BE2C (cell line): ENCODE results near the gene NPTXR.
"Not testable (repeated sequence)": the region's sequence is repeated elsewhere in the genome, so short reads cannot be mapped to it uniquely, and the experiment has no call there.

Experiments used
- DNase-seq: peaks from one replicate; pipeline ENCODE4 v3.0.0-alpha.2; 2020
- H3K27me3 ChIP-seq: fragments of 250-450 bp; sonication (Bioruptor Pico); 2 replicates; pipeline ENCODE4 v1.5.1; 2020; ENCODE audit warnings: mild to moderate bottlenecking
- H3K36me3 ChIP-seq: fragments of 250-450 bp; sonication (Bioruptor Pico); 2 replicates; pipeline ENCODE4 v1.5.1; 2020; ENCODE audit warnings: mild to moderate bottlenecking
- H3K4me1 ChIP-seq: fragments of 250-450 bp; sonication (Bioruptor Pico); 2 replicates; pipeline ENCODE4 v1.5.1; 2020
- H3K4me3 ChIP-seq: 2 replicates; pipeline ENCODE4 v1.5.1; 2011; ENCODE audit warnings: low read depth, low read length
- H3K9me3 ChIP-seq: fragments of 250-450 bp; sonication (Bioruptor Pico); 2 replicates; pipeline ENCODE4 v1.5.1; 2020
- CTCF ChIP-seq: IDR thresholded peaks from 2 replicates; pipeline ENCODE4 v1.5.1; 2012; ENCODE audit warnings: mild to moderate bottlenecking, low read depth, low read length

NPTXR gene

GRCh38 chr22:38811241-38811640 is 32.6 kb downstream of the NPTXR start:
- no peak for DNase-seq
- no peaks in the 10 kb centered on the region for H3K27me3 ChIP-seq
- no peak for TF ChIP-seq CTCF
- H3K36me3 ChIP-seq, result no peaks in the 10 kb centered on the region
- no peak overlapping the region for H3K4me3 ChIP-seq
- peaks cover 2% of the 10 kb centered on the region; the same call in 1 of the 2 replicates for H3K9me3 ChIP-seq
- H3K4me1 ChIP-seq, result peaks cover 2% of the 10 kb centered on the region; the same call in 1 of the 2 replicates

- H3K4me1 ChIP-seq, H3K9me3 ChIP-seq, DNase-seq, H3K27me3 ChIP-seq, H3K36me3 ChIP-seq, H3K4me3 ChIP-seq: not testable (repeated sequence)
Observed at GRCh38 chr22:38805041-38805593, 38.7 kb downstream of the NPTXR start.

- no peaks in the 10 kb centered on the region for H3K27me3 ChIP-seq
Observed at GRCh38 chr22:38802671-38803121, 41.1 kb downstream of the NPTXR start.

GRCh38 chr22:38799265-38800002 is 44.4 kb downstream of the NPTXR start:
- H3K4me1 ChIP-seq, result peaks cover 3% of the 10 kb centered on the region; the same call in 1 of the 2 replicates
- no peak for TF ChIP-seq CTCF
- DNase-seq, result no peak
- H3K36me3 ChIP-seq, result no peaks in the 10 kb centered on the region
- H3K9me3 ChIP-seq, result no peaks in the 10 kb centered on the region; the same call in 1 of the 2 replicates
- H3K27me3 ChIP-seq, result peaks cover 2% of the 10 kb centered on the region; the same call in 1 of the 2 replicates
- H3K4me3 ChIP-seq, result no peak overlapping the region

More at GRCh38 chr22:38802671-38803121, 41.1 kb downstream of the NPTXR start:
- Histone ChIP-seq H3K4me3 (no peak overlapping the region), H3K4me1 (no peaks in the 10 kb centered on the region), H3K9me3 (no peaks in the 10 kb centered on the region; the same call in 1 of the 2 replicates), H3K36me3 (no peaks in the 10 kb centered on the region)
- no peak for DNase-seq
- TF ChIP-seq CTCF, result no peak

- no peak for TF ChIP-seq CTCF
- Histone ChIP-seq H3K36me3 (no peaks in the 10 kb centered on the region), H3K4me3 (no peak overlapping the region), H3K4me1 (peaks cover 6% of the 10 kb centered on the region; the same call in 1 of the 2 replicates), H3K27me3 (peaks cover 2% of the 10 kb centered on the region; the same call in 1 of the 2 replicates), H3K9me3 (no peaks in the 10 kb centered on the region; the same call in 1 of the 2 replicates)
- DNase-seq, result no peak
Observed at GRCh38 chr22:38798496-38798895, 45.3 kb downstream of the NPTXR start.

GRCh38 chr22:38796262-38796957 is 47.4 kb downstream of the NPTXR start:
- peaks cover 2% of the 10 kb centered on the region; the same call in 1 of the 2 replicates for H3K27me3 ChIP-seq
- DNase-seq, result no peak
- no peak overlapping the region for H3K4me3 ChIP-seq
- H3K9me3 ChIP-seq, result no peaks in the 10 kb centered on the region; the same call in 1 of the 2 replicates
- no peaks in the 10 kb centered on the region for H3K36me3 ChIP-seq
- no peak for TF ChIP-seq CTCF
- peaks cover 6% of the 10 kb centered on the region; the same call in 1 of the 2 replicates for H3K4me1 ChIP-seq
